ENCODE measurements around the gene ZBTB8OS. TPM values are rescaled to one million over a fixed set of nuclear protein-coding genes. Genes with fewer than 3 reads are reported as not detected.
"Not testable (repeated sequence)": the region's sequence is repeated elsewhere in the genome, so short reads cannot be mapped to it uniquely, and the experiment has no call there.

ZBTB8OS gene
- total RNA-seq (37.8 and 38.0 TPM in 2 replicates), polyA plus RNA-seq (72.6 and 92.3 TPM in 2 replicates), polyA minus RNA-seq (ENCODE audit: low replicate concordance) (0.70 and 3.7 TPM in 2 replicates)
- 53.2 and 63.8 TPM in 2 replicates for polyA plus RNA-seq (2012)

GRCh38 chr1:32650248-32650751, at the start of gene ZBTB8OS:
ZBTB8OS (minus strand) TSS chr1:32650550; CDS start chr1:32650529, 21 bp downstream.
- TF ChIP-seq EZH2 (IDR thresholded peaks at IDR 0.05; ENCODE audit: low read length, missing control alignments) (no peak), CTCF (conservative IDR thresholded peaks at IDR 0.05 in 1 of 2, IDR thresholded peaks at IDR 0.05 in 1 of 2; ENCODE audit: low read depth in 1 of 2, low read length in 2 of 2) (no peak)
- Histone ChIP-seq H3K79me2 (ENCODE audit: control insufficient read depth, insufficient read depth, low read length) (peaks cover 58% of the 10 kb centered on the region), H3K27me3 (ENCODE audit: control insufficient read depth, insufficient read depth, low read length) (no peaks in the 10 kb centered on the region), H3K9me3 (ENCODE audit: control insufficient read depth, insufficient read depth, low read depth, low read length) (no peaks in the 10 kb centered on the region), H3K9ac (ENCODE audit: insufficient read depth, low read length) (peak within 1 kb of the TSS; percentile 92), H3K4me1 (ENCODE audit: control insufficient read depth, extremely low read depth, insufficient read depth, low read length) (peaks cover 2% of the 10 kb centered on the region), H3K27ac (ENCODE audit: insufficient read depth, low read length) (peak within 1 kb of the TSS; percentile 98), H2AFZ (ENCODE audit: low read length) (peak within 1 kb of the TSS; percentile 93), H3K4me2 (ENCODE audit: extremely low read depth, insufficient read depth, low read length) (peak within 1 kb of the TSS; percentile 97), H3K36me3 (ENCODE audit: control insufficient read depth, insufficient read depth, low read length) (peaks cover 2% of the 10 kb centered on the region), H3K4me3 (replicated peaks in 1 of 4; ENCODE audit: control extremely low read depth in 1 of 4, insufficient read depth in 1 of 4, low read depth in 3 of 4, low read length in 4 of 4) (peak within 1 kb of the TSS; percentile 78 to 99 (median 80)), H4K20me1 (ENCODE audit: control insufficient read depth, extremely low read depth, insufficient read depth, low read length) (no peaks in the 10 kb centered on the region)
- peak; percentile 93 to 94 for DNase-seq (ENCODE audit: low read depth in 2 of 2)

- H3K27me3 ChIP-seq (ENCODE audit: control insufficient read depth, insufficient read depth, low read length); H3K9ac ChIP-seq (ENCODE audit: insufficient read depth, low read length); H3K4me3 ChIP-seq (replicated peaks in 1 of 4; ENCODE audit: control extremely low read depth in 1 of 4, insufficient read depth in 1 of 4, low read depth in 3 of 4, low read length in 4 of 4); H2AFZ ChIP-seq (ENCODE audit: low read length); H3K27ac ChIP-seq (ENCODE audit: insufficient read depth, low read length); DNase-seq (ENCODE audit: low read depth in 2 of 2); H3K4me2 ChIP-seq (ENCODE audit: extremely low read depth, insufficient read depth, low read length); H3K36me3 ChIP-seq (ENCODE audit: control insufficient read depth, insufficient read depth, low read length); H3K9me3 ChIP-seq (ENCODE audit: control insufficient read depth, insufficient read depth, low read depth, low read length); H4K20me1 ChIP-seq (ENCODE audit: control insufficient read depth, extremely low read depth, insufficient read depth, low read length): not testable (repeated sequence)
- peaks cover 27% of the 10 kb centered on the region for H3K4me1 ChIP-seq (ENCODE audit: control insufficient read depth, extremely low read depth, insufficient read depth, low read length)
- H3K79me2 ChIP-seq (ENCODE audit: control insufficient read depth, insufficient read depth, low read length): peaks cover 12% of the 10 kb centered on the region
Measured at GRCh38 chr1:32696996-32697395, 46.6 kb upstream of the ZBTB8OS start.

- peaks cover 5% of the 10 kb centered on the region for H3K79me2 ChIP-seq (ENCODE audit: control insufficient read depth, insufficient read depth, low read length)
- peaks cover 19% of the 10 kb centered on the region for H3K4me1 ChIP-seq (ENCODE audit: control insufficient read depth, extremely low read depth, insufficient read depth, low read length)
- no peak overlapping the region for H3K27ac ChIP-seq (ENCODE audit: insufficient read depth, low read length)
- H2AFZ ChIP-seq (ENCODE audit: low read length): no peak overlapping the region
- peaks cover 4% of the 10 kb centered on the region for H3K36me3 ChIP-seq (ENCODE audit: control insufficient read depth, insufficient read depth, low read length)
- no peak overlapping the region for H3K9ac ChIP-seq (ENCODE audit: insufficient read depth, low read length)
- H3K9me3 ChIP-seq (ENCODE audit: control insufficient read depth, insufficient read depth, low read depth, low read length): no peaks in the 10 kb centered on the region
- TF ChIP-seq CTCF (conservative IDR thresholded peaks at IDR 0.05 in 1 of 2, IDR thresholded peaks at IDR 0.05 in 1 of 2; ENCODE audit: low read depth in 1 of 2, low read length in 2 of 2): no peak
- DNase-seq (ENCODE audit: low read depth in 2 of 2): no peak
- H3K4me3 ChIP-seq (replicated peaks in 1 of 4; ENCODE audit: control extremely low read depth in 1 of 4, insufficient read depth in 1 of 4, low read depth in 3 of 4, low read length in 4 of 4): no peak overlapping the region
- H4K20me1 ChIP-seq (ENCODE audit: control insufficient read depth, extremely low read depth, insufficient read depth, low read length): no peaks in the 10 kb centered on the region
- H3K27me3 ChIP-seq (ENCODE audit: control insufficient read depth, insufficient read depth, low read length): no peaks in the 10 kb centered on the region
- no peak overlapping the region for H3K4me2 ChIP-seq (ENCODE audit: extremely low read depth, insufficient read depth, low read length)
Measured at GRCh38 chr1:32696041-32696440, 45.7 kb upstream of the ZBTB8OS start.
